Large intestine (tissue), 3 donors: ENCODE measurements around the gene RSPH10B. TPM values are rescaled to one million over a fixed set of nuclear protein-coding genes. Genes with fewer than 3 reads are reported as not detected.
"Not testable (repeated sequence)": the region's sequence is repeated elsewhere in the genome, so short reads cannot be mapped to it uniquely, and the experiment has no call there.

Experiments
- DNase-seq, 2 donors: peaks; one replicate each; pipeline versions ENCODE4 v3.0.0 to v3.0.0-alpha.2; 2013
- H3K27ac ChIP-seq: one replicate; pipeline ENCODE4 v1.5.1; 2013; ENCODE audit warnings: low read length
- H3K27me3 ChIP-seq: 2 replicates; pipeline ENCODE4 v1.6.1; 2013; ENCODE audit warnings: low read length; ENCODE audit not compliant: control insufficient read depth, insufficient read depth
- H3K36me3 ChIP-seq: 2 replicates; pipeline ENCODE4 v1.6.1; 2013; ENCODE audit warnings: low read length; ENCODE audit not compliant: control insufficient read depth, insufficient read depth
- H3K4me1 ChIP-seq: one replicate; pipeline ENCODE4 v1.6.1; 2013; ENCODE audit warnings: low read length; ENCODE audit not compliant: control insufficient read depth, insufficient read depth
- H3K4me3 ChIP-seq: one replicate; pipeline ENCODE4 v1.5.1; 2013; ENCODE audit warnings: low read length
- H3K9me3 ChIP-seq: one replicate; pipeline ENCODE4 v1.6.1; 2013; ENCODE audit warnings: mild to moderate bottlenecking, low read depth, low read length, moderate library complexity; ENCODE audit not compliant: control insufficient read depth
- WGBS: methylation state at CpG from one replicate; pipeline ENCODE4 v1.1.5; 2013; ENCODE audit warnings: low lambda C conversion rate; ENCODE audit not compliant: insufficient coverage; 5-methylcytosine and 5-hydroxymethylcytosine counted together
- polyA plus RNA-seq: library from polyadenylated mRNA; unstranded; fragments of 120-200 nt; gene quantifications from one replicate; pipeline ENCODE4 v1.2.1, GENCODE V29; 2013

The RSPH10B gene
- polyA plus RNA-seq, 1 donor: 0.52 TPM

- H3K9me3 ChIP-seq, H3K4me3 ChIP-seq, H3K4me1 ChIP-seq, H3K27ac ChIP-seq, H3K27me3 ChIP-seq, H3K36me3 ChIP-seq, DNase-seq: not testable (repeated sequence)
- 100% methylated on average over 1 of the region's 2 CpGs for WGBS
Observed at GRCh38 chr7:5890244-5890643, 80.2 kb downstream of the RSPH10B start.

GRCh38 chr7:5888021-5888420 lies 82.5 kb downstream of the RSPH10B start:
- H3K4me1 ChIP-seq, H3K27ac ChIP-seq, H3K27me3 ChIP-seq, H3K4me3 ChIP-seq, H3K36me3 ChIP-seq, H3K9me3 ChIP-seq, DNase-seq: not testable (repeated sequence)
- WGBS: no CpG with 5 or more reads among the region's 5 CpGs

- not testable (repeated sequence) for H3K9me3 ChIP-seq, H3K27ac ChIP-seq, H3K4me1 ChIP-seq, DNase-seq, H3K27me3 ChIP-seq, H3K36me3 ChIP-seq, H3K4me3 ChIP-seq
- WGBS: 40% methylated on average over 1 of the region's 5 CpGs
Observed at GRCh38 chr7:5884431-5884830, 86.1 kb downstream of the RSPH10B start.

- not testable (repeated sequence) for H3K4me1 ChIP-seq, DNase-seq, H3K9me3 ChIP-seq, H3K27ac ChIP-seq, H3K4me3 ChIP-seq, H3K27me3 ChIP-seq, H3K36me3 ChIP-seq
- 83% methylated on average over 2 of the region's 6 CpGs for WGBS
Observed at GRCh38 chr7:5880106-5880505, 90.4 kb downstream of the RSPH10B start.

- no CpG with 5 or more reads among the region's 3 CpGs for WGBS
Observed at GRCh38 chr7:5879591-5879990, 90.9 kb downstream of the RSPH10B start.

More at GRCh38 chr7:5879591-5879990, 90.9 kb downstream of the RSPH10B start:
- H3K9me3 ChIP-seq, H3K27ac ChIP-seq, H3K36me3 ChIP-seq, H3K27me3 ChIP-seq, H3K4me3 ChIP-seq, DNase-seq, H3K4me1 ChIP-seq: not testable (repeated sequence)

Other genes starting within 250 kb of the RSPH10B start
- 21.8 TPM for gene RNF216, start 189.0 kb downstream of the RSPH10B start, polyA plus RNA-seq
- 0.54 TPM for gene OCM, start 89.9 kb downstream of the RSPH10B start, polyA plus RNA-seq
- 56.4 TPM for gene CCZ1, start 72.0 kb downstream of the RSPH10B start, polyA plus RNA-seq
- gene PMS2, start 38.4 kb upstream of the RSPH10B start, polyA plus RNA-seq: 10.2 TPM
- 24.7 TPM for gene AIMP2, start 38.6 kb upstream of the RSPH10B start, polyA plus RNA-seq
- gene ANKRD61, start 60.7 kb upstream of the RSPH10B start, polyA plus RNA-seq: 2.4 TPM
- gene EIF2AK1, start 88.5 kb upstream of the RSPH10B start, polyA plus RNA-seq: 75.4 TPM
- gene USP42, start 134.3 kb upstream of the RSPH10B start, polyA plus RNA-seq: 11.2 TPM